Uterus (tissue), 4 donors: ENCODE data around the gene GPRIN2. TPM values are rescaled to one million over a fixed set of nuclear protein-coding genes. Genes with fewer than 3 reads are reported as not detected.

ENCODE experiments used
- DNase-seq, 2 donors: peaks; one replicate each; pipeline ENCODE4 v3.0.0-alpha.2; 2019 to 2020
- H3K27ac ChIP-seq, 2 donors: fragments of 200-600 bp; sonication (generic); 1 replicate in 1 of 2; 2 replicates in 1 of 2; pipeline ENCODE4 v1.5.1; 2016 to 2018
- H3K27me3 ChIP-seq, 2 donors: fragments of 200-600 bp; sonication (generic); one replicate each; pipeline ENCODE4 v1.5.1; 2018 to 2019; ENCODE audit warnings: control low read depth in 1 of 2
- H3K36me3 ChIP-seq, 2 donors: fragments of 200-600 bp; sonication (generic); one replicate each; pipeline ENCODE4 v1.5.1; 2019; ENCODE audit warnings: control low read depth in 1 of 2
- H3K4me1 ChIP-seq, 2 donors: fragments of 200-600 bp; sonication (generic); one replicate each; pipeline ENCODE4 v1.5.1; 2018 to 2019; ENCODE audit warnings: control low read depth in 1 of 2
- H3K4me3 ChIP-seq, 2 donors: fragments of 200-600 bp; sonication (generic); 1 replicate in 1 of 2; 2 replicates in 1 of 2; pipeline ENCODE4 v1.5.1; 2018 to 2019; ENCODE audit warnings: mild to moderate bottlenecking in 1 of 2
- H3K9me3 ChIP-seq, 2 donors: fragments of 200-600 bp; sonication (generic); one replicate each; pipeline ENCODE4 v1.5.1; 2019; ENCODE audit warnings: control low read depth in 1 of 2
- CTCF ChIP-seq, 4 experiments: fragments of 200-600 bp in 2 of 4; fragments of 450-650 bp in 2 of 4; sonication (generic) in 2 of 4; IDR thresholded peaks; one replicate each; pipeline ENCODE4 v1.5.1; 2016 to 2019; ENCODE audit warnings: antibody characterized with exemption in 4 of 4, mild to moderate bottlenecking in 2 of 4, moderate library complexity in 1 of 4
- POLR2A ChIP-seq, 2 donors: fragments of 450-650 bp; IDR thresholded peaks; one replicate each; pipeline ENCODE4 v1.6.1; 2016; ENCODE audit warnings: antibody characterized with exemption in 2 of 2, mild to moderate bottlenecking in 1 of 2, moderate library complexity in 1 of 2
- intact Hi-C: fragments of 100-400 bp; cut with DNase I; formaldehyde crosslinking; loops from one replicate; pipeline ENCODE4 v1.15.1; 2023; ENCODE audit warnings: low total_unique reads
- total RNA-seq, 4 donors: library from RNA; depleted of rRNA in 3 of 4; stranded (reverse); fragments of >200 nt in 3 of 4; gene quantifications; one replicate each; pipeline versions ENCODE4 v1.1.0 to v1.2.4, GENCODE V29; 2014 to 2023
- donor health status: DM: yes; HTN: yes; CAD: no.

The GPRIN2 gene
- total RNA-seq, 4 donors from 2014 or later, result 3.5 TPM; not detected in 3

- Histone ChIP-seq H3K27ac (no peak overlapping the region), H3K4me1 (no peaks in the 10 kb centered on the region), H3K9me3 (no peaks in the 10 kb centered on the region), H3K36me3 (no peaks in the 10 kb centered on the region), H3K27me3 (no peaks in the 10 kb centered on the region), H3K4me3 (no peak overlapping the region)
- DNase-seq, result no peak
- intact Hi-C loops, result no loop called here
- TF ChIP-seq CTCF (IDR thresholded peaks at IDR 0.05) (no peak), POLR2A (IDR thresholded peaks at IDR 0.05) (no peak)
Measured at GRCh38 chr10:46517541-46517940, 38.9 kb downstream of the GPRIN2 start.

GRCh38 chr10:46516660-46517416, 39.6 kb downstream of the GPRIN2 start:
- no peaks in the 10 kb centered on the region for H3K9me3 ChIP-seq
- H3K4me1 ChIP-seq, result no peaks in the 10 kb centered on the region
- no peak overlapping the region for H3K4me3 ChIP-seq
- DNase-seq, result peak in 1 of 2 donors; percentile 8
- TF ChIP-seq POLR2A (IDR thresholded peaks at IDR 0.05) (no peak), CTCF (IDR thresholded peaks at IDR 0.05) (no peak)
- intact Hi-C loops, result no loop called here
- H3K27me3 ChIP-seq, result no peaks in the 10 kb centered on the region
- no peak overlapping the region for H3K27ac ChIP-seq
- no peaks in the 10 kb centered on the region for H3K36me3 ChIP-seq

GRCh38 chr10:46515793-46516192, 40.7 kb downstream of the GPRIN2 start:
- DNase-seq, result peak in 1 of 2 donors; percentile 1
- intact Hi-C loops, result no loop called here
- TF ChIP-seq CTCF (IDR thresholded peaks at IDR 0.05) (no peak), POLR2A (IDR thresholded peaks at IDR 0.05) (no peak)
- Histone ChIP-seq H3K27me3 (no peaks in the 10 kb centered on the region), H3K4me1 (no peaks in the 10 kb centered on the region), H3K27ac (no peak overlapping the region), H3K4me3 (no peak overlapping the region), H3K9me3 (no peaks in the 10 kb centered on the region), H3K36me3 (no peaks in the 10 kb centered on the region)

- Histone ChIP-seq H3K4me3 (no peak overlapping the region), H3K27ac (no peak overlapping the region), H3K36me3 (no peaks in the 10 kb centered on the region), H3K4me1 (no peaks in the 10 kb centered on the region), H3K27me3 (no peaks in the 10 kb centered on the region), H3K9me3 (no peaks in the 10 kb centered on the region)
- intact Hi-C loops, result no loop called here
- TF ChIP-seq CTCF (IDR thresholded peaks at IDR 0.05), result no peak
- no peak for TF ChIP-seq POLR2A (IDR thresholded peaks at IDR 0.05)
- peak in 1 of 2 donors; percentile 5 for DNase-seq
Measured at GRCh38 chr10:46515366-46515765, 41.1 kb downstream of the GPRIN2 start.

- TF ChIP-seq POLR2A (IDR thresholded peaks at IDR 0.05) (no peak), CTCF (IDR thresholded peaks at IDR 0.05) (no peak)
- no peaks in the 10 kb centered on the region for H3K36me3 ChIP-seq
- H3K4me3 ChIP-seq, result no peak overlapping the region
- H3K4me1 ChIP-seq, result no peaks in the 10 kb centered on the region
- H3K9me3 ChIP-seq, result no peaks in the 10 kb centered on the region
- no peaks in the 10 kb centered on the region for H3K27me3 ChIP-seq
- peak in 1 of 2 donors; percentile 3 for DNase-seq
- no peak overlapping the region for H3K27ac ChIP-seq
- intact Hi-C loops, result no loop called here
Measured at GRCh38 chr10:46514899-46515298, 41.6 kb downstream of the GPRIN2 start.
